GM18861 (cell line): ENCODE results near the gene TMEM30B.

ENCODE experiments used
- ATAC-seq: cut with Tn5 transposase; IDR thresholded peaks from one replicate; pipeline ENCODE4 v1.9.1; 2021; ENCODE audit not compliant: unreplicated experiment

TMEM30B gene

GRCh38 chr14:61300209-61300608, 19.1 kb upstream of the TMEM30B start:
- no peak for ATAC-seq

- ATAC-seq: no peak
These were observed 17.7 kb upstream of the TMEM30B start for GRCh38 chr14:61298824-61299223.

DNA sequence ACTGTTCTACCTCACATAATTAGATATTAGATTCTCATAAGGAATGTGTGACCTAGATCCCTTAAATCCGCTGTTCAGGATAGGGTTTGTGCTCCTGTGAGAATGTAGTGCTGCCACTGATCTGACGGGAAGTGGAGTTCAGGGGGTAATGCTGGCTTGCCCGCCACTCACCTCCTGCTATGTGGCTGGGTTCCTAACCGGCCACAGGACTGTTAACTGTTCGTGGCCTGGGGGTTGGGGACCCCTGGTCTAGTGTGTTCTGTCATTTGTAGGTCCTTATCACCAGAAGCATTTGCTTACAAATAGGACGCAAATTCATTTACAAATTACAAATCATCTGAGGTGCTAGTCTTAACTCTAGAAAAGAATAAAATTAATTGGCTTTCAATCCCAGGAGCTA, 16.4 kb upstream of the TMEM30B start:
- ATAC-seq: no peak

- ATAC-seq: no peak
These were observed 15.8 kb upstream of the TMEM30B start for GRCh38 chr14:61296719-61297502.

GRCh38 chr14:61296151-61296550, 15.0 kb upstream of the TMEM30B start:
- ATAC-seq: no peak

DNA sequence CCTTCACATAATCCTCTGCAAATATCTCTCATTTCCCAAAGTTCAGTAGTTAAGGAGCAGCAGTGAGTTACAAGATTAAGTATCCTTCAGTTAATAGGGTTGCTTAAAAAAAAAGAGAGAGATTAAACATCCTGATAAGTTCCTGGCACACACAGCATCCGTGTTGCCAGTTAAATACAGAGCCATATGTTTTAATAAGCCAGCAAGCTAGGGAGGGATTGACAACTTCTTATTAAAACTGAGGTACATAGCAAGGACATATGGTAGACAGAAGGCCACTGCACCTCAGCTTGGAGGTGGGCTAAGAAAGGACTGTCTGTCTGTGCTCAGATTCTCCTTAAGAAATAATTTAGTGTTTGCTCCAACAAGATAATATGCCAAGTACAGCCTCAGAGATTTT, 9.6 kb upstream of the TMEM30B start:
- no peak for ATAC-seq

DNA sequence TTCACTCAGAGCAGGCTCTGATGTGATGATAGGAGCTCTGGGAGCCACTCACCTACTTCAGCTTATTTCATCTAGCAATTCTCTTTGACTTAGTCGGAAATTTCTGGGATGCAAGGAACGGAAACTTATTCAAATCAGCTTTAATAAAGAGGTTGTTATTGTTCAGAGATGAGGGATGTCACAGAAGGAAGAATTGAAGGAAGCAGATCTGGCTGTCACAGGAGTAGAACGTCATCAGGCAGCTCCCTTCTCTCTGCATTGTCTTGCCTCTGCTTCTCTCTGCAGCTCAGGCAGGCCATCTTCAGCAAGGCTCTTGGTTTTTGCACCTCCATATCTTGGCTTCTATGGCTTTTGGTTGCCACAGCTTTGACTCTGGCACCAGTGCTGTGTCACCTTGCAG, 7.6 kb upstream of the TMEM30B start:
- no peak for ATAC-seq

DNA sequence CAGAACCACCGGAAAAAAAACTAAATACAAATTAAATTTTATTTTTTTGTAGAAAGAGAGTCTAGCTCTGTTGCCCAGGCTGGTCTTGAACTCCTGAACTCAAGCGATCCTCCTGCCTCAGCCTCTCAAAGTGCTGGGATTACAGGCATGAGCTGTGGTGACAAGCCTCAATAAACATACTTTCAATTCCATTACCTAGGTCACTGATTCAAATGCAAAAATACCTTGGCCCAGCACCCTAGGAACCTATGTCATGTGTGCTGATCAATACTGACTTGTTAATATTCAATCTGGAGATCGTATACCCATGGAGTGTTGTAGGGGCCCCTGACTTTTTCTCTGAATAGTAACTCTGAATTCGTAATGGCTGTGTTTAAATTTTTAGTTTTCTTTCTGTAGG, 7.1 kb upstream of the TMEM30B start:
- ATAC-seq: no peak

GRCh38 chr14:61287196-61287595, 6.1 kb upstream of the TMEM30B start:
- ATAC-seq: no peak

- no peak for ATAC-seq
These were observed 4.2 kb upstream of the TMEM30B start for GRCh38 chr14:61285364-61285763.

- no peak for ATAC-seq
These were observed 2.9 kb upstream of the TMEM30B start for GRCh38 chr14:61284001-61284400.

DNA sequence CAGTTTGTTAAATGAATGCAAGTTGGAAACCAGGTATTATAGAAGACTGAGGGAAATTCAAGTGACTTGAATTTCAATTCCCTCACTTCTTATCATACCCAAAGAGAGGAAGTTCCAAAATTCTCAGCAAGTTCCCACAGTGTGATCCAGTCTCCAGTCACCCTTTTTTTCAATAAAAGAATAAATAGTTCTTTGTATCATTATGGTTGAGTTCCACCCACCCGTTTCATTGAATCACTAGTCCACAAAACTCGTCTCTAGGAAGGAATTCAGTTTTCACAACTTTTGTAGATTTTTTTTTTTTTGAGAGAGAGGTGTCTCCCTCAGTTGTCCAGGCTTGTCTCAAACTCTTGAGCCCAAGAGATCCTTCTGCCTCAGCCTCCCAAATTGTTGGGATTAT, 1.6 kb upstream of the TMEM30B start:
- no peak for ATAC-seq

GRCh38 chr14:61281948-61282275, 774 bp upstream of the TMEM30B start:
- ATAC-seq: no peak

DNA sequence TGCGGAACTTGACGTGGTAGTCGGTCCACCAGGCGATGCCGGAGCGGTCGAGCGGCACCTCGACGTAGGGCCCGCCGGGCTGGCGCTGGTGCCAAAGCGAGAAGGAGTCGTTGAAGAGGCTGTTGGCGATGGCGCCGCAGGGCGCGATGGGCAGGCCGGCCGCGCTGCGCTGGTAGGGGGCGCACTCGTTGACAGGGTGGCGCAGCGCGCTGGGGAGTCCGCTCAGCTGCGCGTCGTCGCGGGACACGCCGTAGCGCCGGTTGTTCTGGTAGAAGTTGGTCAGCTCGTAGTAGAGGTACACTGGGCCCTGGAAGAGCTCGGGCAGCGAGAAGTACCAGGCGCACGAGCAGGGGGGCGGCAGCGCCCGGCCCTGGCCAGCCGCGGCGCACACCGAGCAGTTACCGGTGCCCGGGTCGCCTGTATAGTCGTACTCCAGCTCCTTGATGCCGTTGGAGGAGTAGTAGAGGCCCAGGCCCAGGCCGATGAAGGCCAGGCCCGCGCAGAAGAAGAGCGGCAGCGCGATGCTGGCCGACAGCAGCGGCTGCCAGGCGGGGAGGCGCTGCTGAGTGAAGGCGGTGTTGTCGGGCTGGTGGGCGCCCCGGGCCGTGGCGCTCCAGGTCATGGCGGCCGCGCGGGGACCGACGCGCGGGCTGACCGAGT, 482 bp downstream of the TMEM30B start:
- no peak for ATAC-seq

DNA sequence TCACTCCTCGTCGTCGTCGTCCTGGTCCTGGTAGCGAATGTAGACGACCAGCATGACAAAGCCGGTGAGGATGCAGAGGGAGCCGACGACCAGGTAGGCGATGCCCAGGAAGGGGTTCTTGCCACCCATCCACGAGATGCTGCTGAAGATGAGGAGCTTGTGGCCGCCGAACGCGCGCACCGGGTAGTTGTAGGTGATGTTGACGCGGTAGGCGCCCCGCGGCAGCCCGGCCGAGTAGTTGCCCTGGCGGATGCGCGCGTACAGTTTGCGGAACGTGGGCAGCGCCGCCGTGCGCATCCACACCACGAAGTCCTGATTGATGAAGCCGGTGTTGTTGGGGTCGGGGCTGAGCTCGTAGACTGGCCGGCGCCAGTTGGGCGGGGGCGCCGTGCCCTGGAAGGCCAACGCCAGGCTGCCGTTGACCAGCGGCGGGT, 1.0 kb downstream of the TMEM30B start:
- no peak for ATAC-seq

DNA sequence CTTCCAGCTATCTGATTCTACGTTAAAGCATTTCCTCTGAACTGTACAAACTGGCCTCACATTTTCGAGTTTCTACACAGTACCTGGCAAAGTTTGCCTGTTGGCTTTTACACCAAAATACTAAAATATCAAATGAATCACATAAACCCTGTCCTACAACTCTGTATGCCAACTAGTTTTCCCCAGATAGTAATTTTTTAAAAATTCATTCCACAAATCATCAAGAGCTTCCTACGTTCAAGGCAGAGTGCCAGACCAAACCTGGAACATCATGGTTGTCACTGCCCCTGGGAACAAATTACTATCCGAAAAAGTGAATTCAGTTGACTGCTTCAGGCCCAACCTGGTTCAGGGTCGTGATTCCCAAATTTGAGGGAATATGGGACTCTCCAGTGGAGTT, 2.1 kb downstream of the TMEM30B start:
- ATAC-seq: no peak

DNA sequence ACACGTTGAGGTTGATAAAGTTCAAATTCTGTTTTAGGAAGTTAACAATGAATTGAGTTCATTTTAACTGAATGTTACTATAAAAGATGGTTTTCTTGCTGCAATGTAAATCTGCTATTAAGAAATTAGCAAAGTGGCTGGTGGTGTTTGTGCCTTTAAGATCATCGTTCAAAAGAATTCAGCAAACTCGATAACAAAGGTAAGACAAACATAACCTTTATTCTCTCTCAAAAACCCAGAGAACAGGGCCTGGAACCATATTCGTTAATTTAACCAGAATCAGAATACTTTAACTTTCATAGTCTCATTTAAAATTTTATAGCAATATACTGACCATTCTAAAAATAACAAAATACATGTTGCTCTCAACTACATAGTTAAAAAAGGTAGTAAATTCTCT, 3.4 kb downstream of the TMEM30B start:
- no peak for ATAC-seq

DNA sequence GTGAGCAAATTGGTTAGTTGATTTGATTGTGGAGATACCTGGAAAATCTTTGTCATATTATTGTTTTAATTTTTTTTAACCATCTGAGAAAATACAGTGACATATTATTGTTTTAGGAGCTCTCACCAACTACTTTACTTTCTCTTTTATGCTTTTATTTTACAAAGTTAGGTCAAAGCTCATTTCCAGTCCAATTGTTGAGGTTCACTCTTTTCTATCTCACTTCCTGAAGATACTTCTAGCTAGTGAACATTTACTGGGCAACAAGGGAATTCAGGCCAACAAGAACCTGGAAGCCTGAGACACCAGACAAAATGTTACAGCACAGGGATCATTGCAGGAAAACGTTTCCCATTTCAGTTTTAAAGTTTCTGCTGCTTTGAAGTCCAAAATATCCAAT, 3.9 kb downstream of the TMEM30B start:
- ATAC-seq: no peak

- no peak for ATAC-seq
These were observed 9.6 kb downstream of the TMEM30B start for GRCh38 chr14:61271552-61271951.

DNA sequence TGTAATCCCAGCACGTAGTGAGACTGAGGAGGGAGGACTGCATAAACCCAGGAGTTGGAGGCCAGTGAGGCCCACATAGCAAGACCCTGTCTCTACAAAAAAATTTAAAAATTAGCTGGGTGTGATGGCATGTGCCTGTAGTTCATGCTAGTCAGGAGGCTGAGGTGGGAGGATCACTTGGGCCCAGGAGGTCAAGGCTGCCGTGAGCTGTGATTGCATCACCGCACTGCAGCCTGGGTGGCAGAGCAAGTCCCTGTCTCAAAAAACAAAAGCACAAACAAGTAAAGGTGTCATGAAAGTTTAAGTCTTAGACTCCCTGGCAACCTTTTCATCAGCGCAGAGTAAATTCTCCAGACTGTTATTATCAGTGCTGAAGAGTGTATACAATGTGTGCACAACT, 10.4 kb downstream of the TMEM30B start:
- no peak for ATAC-seq

DNA sequence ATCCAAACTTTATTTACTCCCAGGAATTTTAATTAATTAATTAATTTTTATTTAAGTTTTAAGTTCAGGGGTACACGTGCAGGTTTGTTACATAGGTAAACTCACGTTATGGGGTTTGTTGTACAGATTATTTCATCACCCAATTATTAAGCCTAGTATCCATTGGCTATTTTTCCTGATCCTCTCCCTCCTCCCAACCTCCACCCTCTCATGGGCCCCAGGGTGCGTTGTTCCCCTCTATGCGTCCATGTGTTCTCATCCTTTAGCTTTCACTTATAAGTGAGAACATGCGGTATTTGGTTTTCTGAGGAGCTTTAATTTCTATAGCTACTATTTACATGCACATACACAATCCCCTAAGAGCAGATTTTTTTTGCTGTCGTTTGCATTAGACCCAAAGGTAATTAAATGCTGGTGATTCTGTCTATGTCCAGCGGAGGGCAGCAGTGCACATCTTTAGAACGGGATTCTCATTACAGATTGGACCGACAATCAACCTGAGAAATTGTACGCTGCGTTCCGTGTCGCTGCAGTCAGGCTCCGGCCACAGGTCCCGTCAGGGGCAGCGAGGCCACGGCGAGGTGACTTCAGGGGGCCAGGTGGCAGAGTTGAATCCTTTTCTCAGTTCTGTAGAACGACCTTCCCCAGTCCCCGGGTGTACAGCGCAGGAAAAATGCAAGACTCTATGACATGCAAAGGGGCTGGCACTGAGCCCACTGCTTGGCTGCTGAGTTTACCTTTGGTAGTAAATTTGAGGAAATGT, 11.6 kb downstream of the TMEM30B start:
- ATAC-seq: peak; percentile 82

GRCh38 chr14:61268812-61269211, 12.3 kb downstream of the TMEM30B start:
- no peak for ATAC-seq
